ENCODE results near the gene MLH1.

The MLH1 gene

DNA sequence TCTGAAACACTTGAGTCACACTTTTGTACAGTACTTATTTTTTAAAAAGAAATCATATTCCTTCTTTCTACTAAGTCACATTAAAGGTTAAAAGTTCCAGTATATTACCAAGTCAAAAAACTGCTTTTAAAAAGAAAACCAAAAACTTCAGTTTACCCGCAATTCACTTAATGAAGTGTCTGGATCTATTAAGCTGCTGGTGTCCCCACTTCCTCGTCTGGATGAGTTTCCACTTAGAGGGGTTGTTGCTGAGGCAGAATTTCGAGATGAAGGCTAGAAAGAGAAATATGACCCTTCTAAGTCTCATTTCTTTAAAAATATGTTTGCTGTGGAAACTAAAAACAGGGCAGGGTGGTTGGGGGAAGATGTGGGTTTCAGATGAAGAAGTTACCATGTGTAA, 101.3 kb downstream of the MLH1 start:
- no peak for DNase-seq (ENCODE audit: low spot score)

DNA sequence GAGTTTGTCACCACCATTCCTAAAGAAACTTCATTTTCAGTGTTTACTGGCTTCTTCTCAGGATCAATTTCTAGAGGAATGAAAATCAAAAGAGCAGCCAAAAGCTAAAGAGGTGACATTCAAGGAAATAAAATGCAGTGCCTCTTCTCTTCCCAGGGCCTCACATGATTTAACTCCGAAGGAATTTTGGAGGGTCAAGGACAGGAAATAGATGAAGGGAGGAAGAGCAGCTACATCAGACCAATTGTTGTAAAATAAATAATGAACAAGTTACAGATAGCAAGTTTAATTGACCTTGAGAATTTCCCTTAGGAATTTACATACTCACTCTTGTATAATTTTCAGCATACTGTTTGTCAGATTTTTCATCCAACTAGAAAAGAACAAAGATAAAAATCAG, 103.0 kb downstream of the MLH1 start:
- DNase-seq (ENCODE audit: low spot score), result no peak

DNA sequence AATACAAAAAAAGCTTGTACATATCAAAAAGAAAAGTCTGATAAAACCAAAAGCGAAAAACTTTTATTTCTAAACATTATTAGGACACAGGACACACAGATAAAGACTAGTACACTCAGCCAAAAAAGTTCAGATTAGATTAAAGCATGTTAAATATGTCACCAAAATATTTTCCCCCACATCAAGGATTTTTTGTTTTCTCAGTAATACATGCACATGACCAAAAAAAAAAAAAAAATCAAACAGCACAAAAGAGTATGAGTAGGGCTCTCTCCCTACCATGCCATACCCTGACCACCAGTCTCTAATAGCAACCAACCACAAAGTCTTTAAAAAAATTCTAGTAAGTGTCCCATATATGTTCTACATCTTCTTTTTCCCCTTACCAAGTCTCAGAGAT, 103.7 kb downstream of the MLH1 start:
- no peak for DNase-seq (ENCODE audit: low spot score)

DNA sequence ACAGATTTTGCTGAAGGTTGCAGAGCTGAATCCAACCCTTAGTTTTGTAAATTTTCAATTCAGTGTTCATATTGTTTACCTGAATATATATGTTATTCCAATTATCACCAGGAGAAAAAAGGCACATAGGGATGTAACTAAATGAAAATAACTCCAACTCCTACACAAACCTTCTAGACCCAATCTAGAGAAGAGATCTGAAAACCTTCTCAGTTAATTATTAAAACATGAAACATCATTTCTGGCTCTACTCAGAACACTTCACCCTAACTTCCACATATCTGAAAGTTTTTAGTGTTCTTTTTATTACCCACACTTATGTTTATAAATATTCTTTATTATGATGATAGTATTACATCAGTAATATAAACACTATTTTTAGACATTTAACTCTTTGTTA, 104.5 kb downstream of the MLH1 start:
- DNase-seq (ENCODE audit: low spot score), result no peak

DNA sequence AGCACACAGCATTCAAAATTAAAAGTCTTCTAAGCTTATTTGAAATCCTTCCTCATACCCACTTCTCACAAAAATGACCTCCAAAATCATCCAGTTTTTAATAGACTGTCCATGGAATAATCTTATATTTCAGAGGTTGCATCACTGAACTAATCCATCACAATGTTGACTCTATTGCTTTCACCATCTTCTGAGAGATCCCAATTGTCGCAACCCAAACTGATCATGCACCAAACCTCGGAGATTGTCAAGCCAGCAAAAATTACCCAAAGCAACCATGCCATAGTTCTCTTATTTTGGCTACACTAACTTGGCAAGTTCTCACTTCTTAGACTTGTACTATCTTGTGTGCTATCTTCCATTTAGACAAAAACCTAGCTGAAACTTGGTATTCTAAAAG, 105.6 kb downstream of the MLH1 start:
- no peak for DNase-seq (ENCODE audit: low spot score)

DNA sequence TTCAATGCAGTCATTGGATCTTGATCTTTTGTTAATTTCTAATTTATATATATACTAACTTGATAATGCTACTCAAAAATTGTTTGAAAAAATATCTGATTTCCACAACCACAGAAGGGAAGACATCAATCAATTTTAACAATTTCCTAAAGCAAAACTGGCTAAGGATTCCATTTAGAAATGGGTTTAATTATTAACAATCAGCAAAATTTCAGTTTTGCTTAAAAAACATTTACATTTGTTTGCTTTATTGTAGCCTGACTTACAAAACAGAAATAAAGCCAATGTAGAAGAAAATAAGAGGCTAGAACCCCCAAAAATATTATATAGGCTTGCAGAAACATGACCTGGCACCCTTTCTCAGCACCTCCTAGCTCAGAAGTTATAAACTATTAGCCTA, 106.2 kb downstream of the MLH1 start:
- no peak for DNase-seq (ENCODE audit: low spot score)

DNA sequence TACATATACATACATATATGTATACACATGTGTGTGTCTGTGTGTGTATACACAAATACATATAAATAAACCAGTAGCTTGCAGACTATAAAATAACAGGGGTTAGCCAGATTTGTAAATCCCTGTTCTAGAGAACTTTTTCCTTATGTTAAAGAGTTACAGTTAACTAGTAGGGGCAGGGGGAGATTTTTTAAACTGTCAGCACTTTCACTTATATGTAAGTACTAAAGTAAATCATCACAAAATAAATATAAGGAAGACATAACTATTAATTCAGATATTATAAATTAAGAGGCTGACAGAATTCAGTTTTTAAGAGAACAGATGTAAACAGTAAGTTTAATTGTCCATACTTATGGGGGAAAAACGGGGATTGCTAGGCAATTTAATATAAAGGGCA, 107.1 kb downstream of the MLH1 start:
- no peak for DNase-seq (ENCODE audit: low spot score)

Data from activated CD4-positive, alpha-beta T cell treated with anti-CD3 and anti-CD28 coated beads, Interleukin-2, Interleukin-4, amounts not matched to agents 100 ng/mL and 50 ng/mL, durations not matched to agents 16 hours and 8 hours (primary cell).